K562 (cell line): ENCODE data around the gene PRR15L. TPM values are rescaled to one million over a fixed set of nuclear protein-coding genes. Genes with fewer than 3 reads are reported as not detected.

ENCODE experiments used
- ATAC-seq: fragments of 200-7000 bp; cut with Tn5 transposase; 3 replicates; pipeline ENCODE4 v1.9.1; 2020; ENCODE audit warnings: moderate library complexity
- BruUV-seq: library from RNA; stranded (reverse); fragments of 400-500 nt; replicated peaks from 2 replicates; lab custom pipeline; 2021; lab: Mats Ljungman, UMichigan
- CTCF ChIA-PET: fragments of 300-600 bp; formaldehyde crosslinking; extraction: SDS; loops from one replicate; lab custom pipeline; 2021; ENCODE audit warnings: low intra/inter-chr PET ratio; lab: Yijun Ruan, JAX
- POLR2A ChIA-PET: fragments of 300-600, 350-650 bp; sonication (Branson Sonifier 250); formaldehyde crosslinking; extraction: SDS; loops from one replicate; lab custom pipeline; 2021; ENCODE audit warnings: antibody characterized with exemption, inconsistent platforms; lab: Yijun Ruan, JAX
- DNase-seq, 4 experiments: peaks; one replicate each; pipeline versions ENCODE4 v3.0.0 to v3.0.0-alpha.2; 2011 to 2018; ENCODE audit warnings: low spot score in 3 of 4, mixed read lengths in 3 of 4; ENCODE audit errors: extremely low read depth in 1 of 4
- FAIRE-seq: peaks from 2 replicates; lab custom pipeline; 2011; peaks lifted over from hg19 to GRCh38; lab: Jason Lieb, UNC
- H2AFZ ChIP-seq: 2 replicates; pipeline ENCODE4 v1.6.0; 2011; ENCODE audit warnings: low read depth, low read length, control low read depth, inconsistent platforms
- H3K27ac ChIP-seq: fragments of 200-600 bp; 3 replicates; pipeline ENCODE4 v1.8.0; 2011; ENCODE audit warnings: low read depth, mild to moderate bottlenecking, control low read depth, inconsistent platforms, low read length, moderate library complexity, mixed read lengths; ENCODE audit errors: extremely low read depth
- H3K27me3 ChIP-seq, 2 experiments: fragments of 300-600 bp in 1 of 2; 2 replicates in 1 of 2; 3 replicates in 1 of 2; pipeline versions ENCODE4 v1.6.0 to v1.8.0; 2011; ENCODE audit warnings: inconsistent platforms in 2 of 2, low read length in 2 of 2, mild to moderate bottlenecking in 1 of 2, mixed read lengths in 1 of 2, moderate library complexity in 1 of 2; ENCODE audit not compliant: control insufficient read depth in 2 of 2, insufficient read depth in 2 of 2
- H3K36me3 ChIP-seq: fragments of 300-600 bp; 3 replicates; pipeline ENCODE4 v1.8.0; 2011; ENCODE audit warnings: mild to moderate bottlenecking, low read length, inconsistent platforms; ENCODE audit not compliant: control insufficient read depth, insufficient read depth
- H3K4me1 ChIP-seq, 2 experiments: fragments of 200-600 bp in 1 of 2; replicated peaks in 1 of 2; 2 replicates in 1 of 2; 3 replicates in 1 of 2; pipeline versions ENCODE4 v1.5.1 to v1.8.0; 2011; ENCODE audit warnings: inconsistent platforms in 2 of 2, low read length in 2 of 2, mild to moderate bottlenecking in 1 of 2, mixed read lengths in 1 of 2, moderate library complexity in 1 of 2; ENCODE audit not compliant: control insufficient read depth in 2 of 2, insufficient read depth in 2 of 2
- H3K4me2 ChIP-seq: 2 replicates; pipeline ENCODE4 v1.6.1; 2011; ENCODE audit warnings: low read length, control low read depth, inconsistent platforms, mixed read lengths; ENCODE audit not compliant: insufficient read depth
- H3K4me3 ChIP-seq: fragments of 200-600 bp; sonication (generic), shearing (Covaris generic); 2 replicates; pipeline ENCODE4 v1.5.1; 2016; ENCODE audit warnings: control low read depth, inconsistent platforms
- H3K79me2 ChIP-seq: fragments of 200-600 bp; 3 replicates; pipeline ENCODE4 v1.8.0; 2011; ENCODE audit warnings: low read length, inconsistent platforms; ENCODE audit not compliant: control insufficient read depth, insufficient read depth
- H3K9ac ChIP-seq, 2 experiments: 2 replicates each; pipeline versions ENCODE4 v1.6.0 to v1.6.1; 2011; ENCODE audit warnings: low read depth in 2 of 2, low read length in 2 of 2, control low read depth in 1 of 2, inconsistent platforms in 1 of 2, mild to moderate bottlenecking in 1 of 2, mixed read lengths in 1 of 2; ENCODE audit not compliant: insufficient read depth in 1 of 2
- H3K9me1 ChIP-seq: one replicate; pipeline ENCODE4 v1.6.0; 2011; ENCODE audit warnings: inconsistent platforms, mild to moderate bottlenecking, low read length, moderate library complexity; ENCODE audit not compliant: control insufficient read depth, insufficient read depth
- H3K9me3 ChIP-seq: replicated peaks from 2 replicates; pipeline ENCODE4 v1.5.1; 2011; ENCODE audit warnings: low read depth, low read length, inconsistent platforms; ENCODE audit not compliant: control insufficient read depth, insufficient read depth
- H4K20me1 ChIP-seq: replicated peaks from 2 replicates; pipeline ENCODE4 v1.6.1; 2011; ENCODE audit warnings: low read length, inconsistent platforms, mixed read lengths; ENCODE audit not compliant: control insufficient read depth, insufficient read depth
- ARNT ChIP-seq, 2 experiments: fragments of 450-650 bp; IDR thresholded peaks; 2 replicates each; pipeline ENCODE4 v1.6.1; 2016; ENCODE audit warnings: mild to moderate bottlenecking in 1 of 2
- ILK ChIP-seq: fragments of 450-650 bp; IDR thresholded peaks from 2 replicates; pipeline ENCODE4 v1.6.1; 2016; ENCODE audit warnings: missing genetic modification characterization, low read depth, mild to moderate bottlenecking, missing compliant biosample characterization, moderate library complexity, borderline replicate concordance
- NCOA2 ChIP-seq, 2 experiments: fragments of 450-650 bp; IDR thresholded peaks; 2 replicates each; pipeline ENCODE4 v1.6.1; 2018; ENCODE audit warnings: mild to moderate bottlenecking in 2 of 2, moderate library complexity in 1 of 2; ENCODE audit not compliant: partially characterized antibody in 2 of 2
- NR2C1 ChIP-seq, 2 experiments: fragments of 450-650 bp; IDR thresholded peaks; 2 replicates each; pipeline ENCODE4 v1.6.1; 2017; ENCODE audit warnings: mild to moderate bottlenecking in 2 of 2, antibody characterized with exemption in 1 of 2, inconsistent platforms in 1 of 2, missing compliant biosample characterization in 1 of 2, missing genetic modification characterization in 1 of 2
- WGBS: fragments of 100-300 bp; shearing (Covaris generic); methylation state at CpG from one replicate; pipeline ENCODE4 v1.1.6; 2016; ENCODE audit warnings: low coverage, mixed read lengths; ENCODE audit not compliant: insufficient coverage; ENCODE audit errors: missing lambda C conversion rate; 5-methylcytosine and 5-hydroxymethylcytosine counted together
- in situ Hi-C: fragments of 300-500 bp; cut with MboI; formaldehyde crosslinking; loops from 4 replicates; pipeline ENCODE4 v1.15.0; 2018; ENCODE audit warnings: inconsistent platforms, mixed read lengths
- intact Hi-C: fragments of 100-400 bp; cut with micrococcal nuclease; formaldehyde crosslinking; loops from 2 replicates; pipeline ENCODE4 v1.14.2; 2022
- polyA plus RNA-seq, 8 experiments: library from polyadenylated mRNA; depleted of rRNA in 4 of 8; stranded (reverse) in 5 of 8; unstranded in 3 of 8; fragments of >200 nt; fragmentation: Nextera tagmentation in 2 of 8; fragmentation: Illumina TruSeq in 1 of 8; extraction: Ambion mirVana in 2 of 8; extraction: Trizol in 1 of 8; gene quantifications; 2 replicates each; pipeline versions ENCODE4 v1.2.1 to v1.2.3, GENCODE V29; 2011 to 2014; ENCODE audit warnings: inconsistent platforms in 1 of 8, missing spikeins in 1 of 8
- total RNA-seq, 7 experiments: library from RNA; depleted of rRNA in 6 of 7; stranded (reverse); fragments of >200 nt in 6 of 7; fragmentation: Illumina TruSeq in 2 of 7; extraction: Trizol in 2 of 7; gene quantifications; 2 replicates each; pipeline versions ENCODE4 v1.2.1 to v1.2.3, GENCODE V29; 2011 to 2021; ENCODE audit warnings: low replicate concordance in 1 of 7

Gene PRR15L
- total and polyA plus RNA-seq, 9 of the 15 experiments (the other 6 are each of a cell fraction or from before 2014, with no cell fraction given): 0.03 TPM; not detected in 8

DNA sequence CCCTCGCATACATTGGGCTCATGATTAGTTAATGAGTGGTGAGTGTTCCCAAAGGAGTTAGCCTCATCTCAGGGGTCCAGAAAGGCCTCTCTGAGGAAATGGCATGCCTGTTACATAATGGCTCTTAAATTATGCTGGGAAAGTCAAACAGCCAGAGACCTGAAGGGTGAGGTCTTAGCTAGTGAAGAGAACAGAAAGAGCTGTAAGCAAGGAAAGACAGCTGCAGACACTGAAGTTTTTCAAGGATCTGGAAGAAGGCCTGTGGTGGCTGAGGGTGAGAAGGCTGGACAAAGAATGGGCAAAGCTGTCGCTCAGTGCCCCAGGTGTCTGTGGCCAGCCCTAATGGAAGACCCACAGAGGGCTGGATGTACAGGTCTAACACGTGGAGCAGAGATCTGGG is 51.2 kb downstream of the PRR15L start:
- peaks cover 5% of the 10 kb centered on the region for H4K20me1 ChIP-seq
- H3K4me2 ChIP-seq: no peak overlapping the region
- H3K36me3 ChIP-seq: peaks cover 5% of the 10 kb centered on the region; the same call in 2 of the 3 replicates
- no peaks in the 10 kb centered on the region for H3K9me1 ChIP-seq
- no peak for ATAC-seq
- 71% methylated on average over 3 of the region's 3 CpGs for WGBS
- no TSS peak for BruUV-seq
- no peak for FAIRE-seq
- H3K79me2 ChIP-seq: peaks cover 4% of the 10 kb centered on the region; the same call in 2 of the 3 replicates
- H3K9ac ChIP-seq: no peak overlapping the region
- H3K4me3 ChIP-seq: no peak overlapping the region
- intact Hi-C loops (no loop called here), in situ Hi-C loops (no loop called here)
- H3K4me1 ChIP-seq: peaks cover 11 to 14% of the 10 kb centered on the region in 2 experiments
- no peak for DNase-seq
- H3K27me3 ChIP-seq: no peaks in the 10 kb centered on the region
- H3K27ac ChIP-seq: no peak overlapping the region
- ChIA-PET CTCF (no interaction called here), POLR2A (interaction anchor here (0.6 to 2.4 kb wide), 4 partner anchors 8 to 281 kb away, joined by 3 to 11 read pairs (median 4); partner anchors contain the start of gene SP2)
- no peak for TF ChIP-seq ARNT (IDR thresholded peaks at IDR 0.05)
- no peak overlapping the region for H2AFZ ChIP-seq
- no peaks in the 10 kb centered on the region for H3K9me3 ChIP-seq

DNA sequence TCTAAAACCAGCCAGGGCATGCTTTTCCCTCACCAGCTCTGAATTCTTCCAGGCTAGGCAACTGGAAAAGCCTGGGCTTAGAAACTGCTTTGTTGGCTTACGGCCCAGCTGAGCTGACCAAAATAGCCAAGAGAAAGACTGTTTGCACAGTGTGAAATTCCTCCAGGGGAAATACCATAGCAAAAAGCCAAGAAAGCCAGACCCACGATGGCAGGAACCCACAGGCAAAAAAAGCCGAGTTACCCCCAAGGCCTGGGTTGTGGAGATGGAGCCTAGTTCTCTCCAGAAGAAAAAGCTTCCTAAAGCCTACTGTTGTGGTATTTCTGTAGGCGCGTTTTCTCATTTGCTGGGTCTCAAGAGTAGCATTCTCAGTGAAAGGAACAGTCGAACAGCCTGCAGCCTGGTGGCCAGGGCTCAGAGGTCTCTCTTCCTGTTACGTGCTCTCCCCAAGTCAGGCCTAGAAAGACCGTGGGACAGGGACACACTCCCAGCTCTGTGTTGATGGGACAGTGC is 52.4 kb downstream of the PRR15L start:
- ATAC-seq: no peak
- DNase-seq: no peak
- CTCF ChIA-PET: no interaction called here
- 90% methylated on average over 8 of the region's 8 CpGs for WGBS
- in situ Hi-C loops: no loop called here
- Histone ChIP-seq H2AFZ (no peak overlapping the region), H3K4me1 (peaks cover 13 to 18% of the 10 kb centered on the region in 2 experiments), H3K4me2 (no peak overlapping the region), H3K36me3 (peaks cover 6% of the 10 kb centered on the region; the same call in 1 of the 3 replicates), H3K27me3 (no peaks in the 10 kb centered on the region), H3K79me2 (peaks cover 6% of the 10 kb centered on the region; the same call in 2 of the 3 replicates), H3K27ac (no peak overlapping the region), H3K9me1 (no peaks in the 10 kb centered on the region), H4K20me1 (peaks cover 5% of the 10 kb centered on the region), H3K9ac (peak overlapping the region in 1 of 2 experiments; percentile 54; a peak in 1 of 4 replicates), H3K4me3 (no peak overlapping the region), H3K9me3 (no peaks in the 10 kb centered on the region)
- FAIRE-seq: no peak
- TF ChIP-seq NR2C1 (IDR thresholded peaks at IDR 0.05): no peak
- no peak for TF ChIP-seq NR2C1 (tag; IDR thresholded peaks at IDR 0.05)
- no peak for TF ChIP-seq NCOA2 (IDR thresholded peaks at IDR 0.05; ENCODE audit: partially characterized antibody in 2 of 2)
- no peak for TF ChIP-seq ILK (tag)
- intact Hi-C loops: no loop called here
- POLR2A ChIA-PET: interaction anchor here (0.6 to 1.7 kb wide), 7 partner anchors 9 to 134 kb away, joined by 3 to 7 read pairs (median 4); partner anchors contain the start of gene SP2
- no TSS peak for BruUV-seq
